Measurements from ENCODE around the gene CST9.

CST9 gene, protein sequence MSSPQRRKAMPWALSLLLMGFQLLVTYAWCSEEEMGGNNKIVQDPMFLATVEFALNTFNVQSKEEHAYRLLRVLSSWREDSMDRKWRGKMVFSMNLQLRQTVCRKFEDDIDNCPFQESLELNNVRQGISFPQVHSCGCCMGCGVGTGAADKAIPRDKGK

DNA sequence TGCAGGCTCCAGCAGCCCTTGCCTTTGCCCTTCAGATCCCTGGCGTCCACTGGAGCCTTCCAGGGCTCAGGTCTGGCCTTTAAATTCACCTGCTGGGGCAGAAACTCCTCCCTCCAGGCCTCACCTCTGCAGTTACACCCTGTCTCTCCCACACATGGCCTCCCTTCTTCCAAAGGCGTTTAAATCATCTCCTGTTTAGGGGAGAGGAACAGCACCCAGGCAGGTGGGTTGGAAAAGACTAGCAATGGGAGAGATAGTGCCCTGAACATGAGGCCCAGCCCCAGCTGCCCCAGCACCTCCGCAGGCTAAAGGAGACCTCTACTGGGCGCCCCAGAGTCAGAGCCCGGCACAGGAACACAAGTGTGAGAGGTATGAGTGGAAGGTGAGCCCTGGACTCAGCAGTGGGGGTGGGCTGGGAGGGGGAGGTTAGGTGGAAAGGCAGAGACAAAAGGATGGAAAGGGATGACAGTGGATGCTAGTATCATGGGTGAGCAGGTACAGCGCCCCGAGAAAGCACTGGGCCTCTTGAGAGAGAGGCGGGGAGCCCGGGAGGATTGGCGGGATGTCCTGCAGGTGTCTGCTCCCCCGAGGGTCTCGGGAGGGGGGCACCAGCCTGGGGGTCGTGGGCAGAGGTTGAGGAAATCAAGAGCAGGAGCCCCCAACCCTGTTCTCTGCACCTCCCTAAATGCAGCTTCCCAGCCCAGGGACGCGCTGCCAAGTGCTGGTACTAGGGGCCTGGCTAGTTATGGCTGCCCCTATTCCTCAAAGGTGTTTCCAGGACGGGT, at the start of gene CST9:
Gene CST9 (minus strand): TSS at position 51 of the 785 bp plus-strand sequence. CDS start 53 bp downstream, outside the sequence.
- no peak for DNase-seq (ENCODE audit: low read depth)

- DNase-seq (ENCODE audit: low read depth) = no peak
Observed at GRCh38 chr20:23654717-23655116, 49.0 kb upstream of the CST9 start.

DNA sequence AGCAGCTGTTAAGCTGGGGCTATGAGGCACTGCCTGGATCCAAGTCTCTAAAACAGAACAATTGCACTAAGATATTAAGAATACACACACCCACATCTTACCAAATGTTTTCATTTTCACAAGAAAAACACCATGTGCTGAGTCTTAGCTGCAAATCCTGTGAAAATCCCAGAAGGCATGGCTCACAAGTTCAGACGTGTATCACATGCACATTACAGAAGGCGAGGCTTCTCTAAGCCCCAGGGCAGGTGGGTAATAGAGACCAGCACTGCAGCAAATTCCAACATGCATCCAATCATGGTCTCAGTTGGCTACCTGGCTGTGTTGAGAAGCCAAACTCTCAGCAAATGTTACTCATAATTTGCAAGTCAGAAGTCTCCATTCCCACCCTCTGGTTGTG, 48.3 kb upstream of the CST9 start:
- DNase-seq (ENCODE audit: low read depth) = no peak

DNA sequence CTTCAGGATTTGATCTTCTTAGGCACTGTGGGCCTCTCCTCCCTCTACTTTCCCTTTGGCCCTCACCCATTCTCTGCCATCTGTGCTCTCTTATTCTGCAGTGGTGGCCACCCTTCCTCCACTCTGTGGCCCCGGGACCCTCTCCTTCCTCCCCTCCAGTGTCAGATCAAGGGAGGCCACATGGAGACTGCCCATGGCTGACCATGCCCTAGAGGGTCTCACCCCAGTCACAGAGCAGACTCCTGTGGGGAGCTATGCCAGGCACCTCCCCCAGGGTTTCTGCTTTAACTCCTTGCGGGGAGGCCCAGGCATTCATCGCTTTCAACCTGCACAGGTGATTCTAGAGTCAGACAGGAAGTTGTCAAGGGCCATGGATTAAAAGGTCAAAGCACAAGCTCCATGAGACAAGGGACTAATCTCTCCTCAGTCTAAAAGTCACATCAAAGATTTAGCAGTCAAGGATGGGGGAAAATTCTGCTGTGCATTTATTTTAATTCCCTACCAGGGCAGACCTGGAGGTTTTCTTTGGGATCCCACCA, 47.8 kb upstream of the CST9 start:
- DNase-seq (ENCODE audit: low read depth) = no peak

GRCh38 chr20:23652926-23653325, 47.2 kb upstream of the CST9 start:
- no peak for DNase-seq (ENCODE audit: low read depth)

DNA sequence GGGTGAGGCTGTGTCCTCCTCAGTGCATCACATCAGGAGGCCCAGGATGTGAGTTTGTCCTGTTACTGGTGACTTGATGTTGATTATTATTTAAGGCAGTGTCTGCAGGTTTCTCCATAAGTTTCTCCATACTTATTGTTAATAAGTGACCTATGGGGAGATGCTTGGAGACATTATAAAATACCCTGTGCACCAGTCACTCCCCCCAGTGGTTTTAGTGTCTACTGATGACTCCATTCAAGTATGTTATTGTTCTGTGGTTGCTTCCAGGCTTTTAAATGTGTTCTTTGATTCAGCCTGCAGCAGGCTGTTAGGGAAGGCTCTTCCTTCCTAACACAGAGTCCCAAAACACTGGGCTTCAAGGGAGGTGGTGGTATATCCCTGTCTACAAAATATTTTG, 46.7 kb upstream of the CST9 start:
- DNase-seq (ENCODE audit: low read depth) = no peak

DNA sequence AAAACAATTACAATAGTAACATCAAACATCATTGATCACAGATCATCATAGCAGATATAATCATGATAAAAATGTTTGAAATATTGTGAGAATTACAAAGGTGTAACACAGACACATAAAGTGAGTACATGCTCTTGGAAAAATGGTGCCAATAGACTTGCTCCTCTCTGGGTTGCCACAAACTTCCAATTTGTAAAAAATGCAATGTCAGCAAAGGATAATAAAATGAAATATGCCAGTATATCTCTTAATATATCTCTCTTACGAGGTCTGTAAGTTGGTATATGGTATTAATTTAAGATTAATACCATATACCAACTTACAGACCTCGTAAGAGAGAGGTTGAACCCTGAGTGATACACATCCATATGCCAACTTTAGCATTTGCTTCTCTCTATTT, 45.4 kb upstream of the CST9 start:
- no peak for DNase-seq (ENCODE audit: low read depth)

DNA sequence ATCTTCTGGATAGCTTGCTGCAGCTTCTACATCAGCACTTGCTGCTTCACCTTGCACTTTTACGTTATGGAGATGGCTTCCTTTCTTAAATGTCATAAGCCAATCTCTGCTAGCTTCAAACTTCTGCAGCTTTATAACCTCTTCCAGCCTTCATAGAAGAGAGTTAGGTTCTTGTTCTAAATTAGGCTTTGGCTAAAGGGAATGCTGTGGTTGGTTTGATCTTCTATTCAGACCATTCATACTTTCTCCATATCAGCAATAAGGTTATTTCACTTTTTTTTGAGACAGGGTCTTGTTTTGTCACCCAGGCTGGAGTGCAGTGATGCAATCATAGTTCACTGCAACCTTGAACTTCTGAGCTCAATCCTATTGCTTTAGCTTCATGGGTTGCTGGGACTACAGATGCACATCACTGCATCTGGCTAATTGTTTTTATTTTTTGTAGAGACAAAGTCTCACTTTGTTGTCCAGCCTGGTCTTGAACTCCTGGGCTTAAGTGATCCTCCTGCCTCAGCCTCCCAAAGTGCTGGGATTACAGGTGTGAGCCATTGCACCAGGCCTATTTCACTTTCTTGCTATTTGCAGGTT, 44.2 kb upstream of the CST9 start:
- DNase-seq (ENCODE audit: low read depth) = no peak

DNA sequence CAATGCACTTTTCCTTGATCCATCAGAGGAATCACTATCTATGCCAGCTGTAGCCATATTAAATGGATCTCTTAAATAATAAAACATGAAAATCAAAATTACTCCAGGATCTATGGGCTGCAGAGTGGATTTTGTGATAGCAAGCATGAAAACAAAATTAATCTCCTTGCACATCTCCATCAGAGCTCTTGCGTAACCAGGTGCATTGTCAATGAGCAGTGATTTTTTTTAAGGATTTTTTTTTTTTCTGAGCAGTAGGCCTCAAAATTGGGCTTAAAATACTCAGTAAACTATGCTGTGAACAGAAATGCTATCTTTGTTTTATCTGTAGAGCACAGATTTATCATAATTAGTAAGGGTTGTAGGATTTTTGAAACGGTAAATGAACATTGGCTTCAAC, 43.5 kb upstream of the CST9 start:
- no peak for DNase-seq (ENCODE audit: low read depth)

- DNase-seq (ENCODE audit: low read depth) = no peak
Observed at GRCh38 chr20:23647346-23647745, 41.6 kb upstream of the CST9 start.

DNA sequence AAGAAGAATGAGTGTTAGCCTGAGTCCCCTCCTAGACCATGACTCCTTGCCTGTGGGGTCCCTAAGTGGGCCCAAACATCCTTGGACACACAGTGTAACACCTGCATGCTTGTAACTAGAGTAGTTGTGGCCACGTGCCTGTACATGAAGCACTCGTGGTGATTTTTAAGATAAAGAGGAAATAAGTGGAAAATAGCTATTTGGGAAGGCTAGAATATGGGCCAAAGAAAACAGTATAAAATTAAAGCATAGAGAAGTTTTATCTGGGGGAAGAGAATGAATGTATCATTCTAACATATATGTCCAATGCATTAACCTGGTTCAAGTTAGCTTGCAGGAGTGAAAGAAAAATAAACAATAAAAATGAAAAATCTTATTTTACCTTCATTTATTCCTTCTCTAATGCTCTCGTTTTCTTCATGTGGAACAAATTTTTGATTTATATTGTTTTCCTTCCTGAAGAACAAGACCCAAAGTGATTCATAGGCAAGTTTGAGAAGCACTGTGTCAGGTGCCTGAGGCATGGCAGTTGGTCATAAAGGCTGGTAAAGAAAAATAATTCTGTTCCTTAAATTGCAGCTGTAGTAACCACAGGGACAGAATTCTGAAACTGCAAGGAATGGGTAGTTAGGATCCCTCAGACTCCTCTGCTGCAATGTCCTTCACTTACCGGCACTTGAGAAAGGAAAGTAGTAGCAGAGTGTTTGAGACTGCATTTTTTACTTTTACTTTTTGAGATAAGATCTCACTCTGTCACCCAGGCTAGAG, 40.6 kb upstream of the CST9 start:
- no peak for DNase-seq (ENCODE audit: low read depth)

DNA sequence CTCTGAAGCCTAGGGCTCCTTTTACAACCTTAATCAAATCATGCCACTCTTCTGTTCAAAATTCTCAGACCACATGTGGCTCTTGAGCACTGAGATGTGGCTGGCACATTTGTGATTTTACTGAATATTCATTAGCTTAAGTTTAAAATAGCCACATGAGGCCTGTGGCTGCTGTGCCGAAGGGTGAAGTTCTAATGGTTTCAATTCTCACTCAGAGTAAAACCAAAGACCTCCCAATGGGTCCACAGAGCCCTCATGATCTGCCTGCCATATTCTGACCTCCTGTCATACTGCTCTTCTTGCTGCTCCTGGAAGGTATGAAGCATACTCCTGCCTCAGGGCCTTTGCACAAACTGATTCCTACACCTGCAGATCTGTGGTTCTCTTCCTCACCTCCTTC, 39.9 kb upstream of the CST9 start:
- no peak for DNase-seq (ENCODE audit: low read depth)

DNA sequence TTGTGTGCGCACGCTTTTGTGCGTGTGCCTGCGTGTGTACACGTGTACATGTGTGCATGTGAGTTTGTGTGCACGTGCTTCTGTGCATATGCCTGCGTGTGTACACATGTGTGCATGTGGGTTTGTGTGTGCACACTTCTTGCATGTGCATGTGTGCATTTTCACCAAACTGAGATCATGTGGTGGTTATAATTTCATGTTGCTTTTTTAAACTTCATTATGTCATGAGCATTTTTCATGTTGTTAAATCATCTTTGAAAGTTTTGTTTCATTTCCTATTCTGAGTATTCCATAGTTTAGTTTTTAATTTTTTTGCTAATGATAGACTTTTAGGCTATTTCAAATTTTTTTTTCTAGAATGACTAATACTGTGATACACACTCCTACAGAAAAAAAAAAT, 38.4 kb upstream of the CST9 start:
- DNase-seq (ENCODE audit: low read depth) = no peak

GRCh38 chr20:23643659-23644058, 37.9 kb upstream of the CST9 start:
- DNase-seq (ENCODE audit: low read depth) = no peak

GRCh38 chr20:23641936-23642751, 36.4 kb upstream of the CST9 start:
- DNase-seq (ENCODE audit: low read depth) = no peak

- DNase-seq (ENCODE audit: low read depth) = no peak
Observed at GRCh38 chr20:23640671-23641667, 35.3 kb upstream of the CST9 start.

GRCh38 chr20:23640018-23640601, 34.4 kb upstream of the CST9 start:
- DNase-seq (ENCODE audit: low read depth) = no peak

DNA sequence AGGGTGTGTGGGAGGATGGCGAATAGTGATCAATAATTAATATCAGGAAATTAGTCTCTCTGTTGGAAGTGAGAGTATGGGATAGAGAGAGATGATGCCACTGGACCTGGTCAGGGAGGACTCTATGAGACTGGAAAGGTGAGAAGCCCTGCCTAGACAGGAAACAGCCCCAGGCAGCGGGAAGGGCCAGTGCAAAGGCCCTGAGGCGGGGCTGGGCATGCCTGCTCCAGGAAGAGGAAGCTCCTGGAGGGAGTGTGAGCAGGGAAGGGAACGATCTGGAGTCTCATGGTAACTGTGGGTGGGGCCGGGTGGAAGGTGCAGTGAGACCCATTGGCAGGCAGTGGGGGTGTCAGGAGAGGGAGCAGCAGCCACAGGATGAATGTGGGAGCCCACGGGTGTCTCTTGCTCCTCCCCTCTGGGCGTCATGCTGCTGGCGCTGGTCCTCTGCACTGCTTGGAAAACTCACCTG, 33.8 kb upstream of the CST9 start:
- DNase-seq (ENCODE audit: low read depth) = no peak

GRCh38 chr20:23638309-23638708, 32.6 kb upstream of the CST9 start:
- no peak for DNase-seq (ENCODE audit: low read depth)

All from CMK (cell line).